Mucosa of gallbladder (tissue), 1 donor: ENCODE results near the gene ELFN2. TPM values are rescaled to one million over a fixed set of nuclear protein-coding genes. Genes with fewer than 3 reads are reported as not detected.

Experiments
- DNase-seq: peaks from one replicate; pipeline ENCODE4 v3.0.0-alpha.2; 2020; ENCODE audit warnings: low spot score
- total RNA-seq: library from RNA; stranded (reverse); gene quantifications from one replicate; pipeline ENCODE4 v1.2.1, GENCODE V29; 2021
- donor health status: DM: no; HTN: no; CAD: no.

Gene ELFN2
- total RNA-seq, 1 donor from 2014 or later: 31.2 TPM

- DNase-seq: no peak
Observed at GRCh38 chr22:37427711-37428635, 694 bp upstream of the ELFN2 start.

DNA sequence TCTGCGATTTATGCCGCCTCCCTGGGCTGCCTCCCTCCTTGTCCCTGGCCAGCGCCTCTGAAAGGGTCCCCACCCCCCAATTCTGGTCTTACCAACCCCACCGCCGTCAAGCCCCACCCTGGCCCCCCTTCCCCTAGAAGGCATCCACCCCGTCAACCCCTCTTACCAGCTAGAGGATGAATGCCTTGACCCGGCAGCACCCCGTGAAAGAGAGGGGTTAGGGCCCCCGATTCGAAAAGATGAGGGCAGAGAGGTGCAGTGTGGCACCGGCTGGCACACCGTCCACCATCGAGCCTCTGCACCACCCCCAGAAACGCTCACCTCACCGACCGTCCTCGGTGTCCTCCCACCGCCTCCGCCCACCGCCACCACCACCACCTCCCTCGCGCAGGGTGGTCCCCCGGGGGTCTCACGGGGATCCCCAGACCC lies 559 bp downstream of the ELFN2 start:
- DNase-seq: no peak

- no peak for DNase-seq
Observed at GRCh38 chr22:37425800-37426705, 1.2 kb downstream of the ELFN2 start.

DNA sequence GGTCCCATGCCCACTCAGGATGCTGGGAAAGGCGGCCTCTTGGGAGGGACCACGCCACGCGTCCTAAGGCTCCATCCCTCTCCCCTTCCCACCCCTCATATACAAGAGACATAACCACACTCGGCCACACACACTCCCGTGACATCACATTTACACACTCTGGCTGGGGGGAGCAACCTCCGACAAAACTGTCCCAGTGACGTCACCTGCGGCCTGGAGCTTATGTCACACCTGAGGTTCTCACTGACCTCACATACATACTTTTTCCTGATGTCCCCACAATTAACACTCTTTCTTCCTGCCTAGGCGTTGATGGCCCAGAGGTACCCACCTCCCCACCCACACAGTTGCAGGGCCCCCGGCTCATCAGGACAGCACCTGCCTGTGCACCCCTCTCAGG lies 1.9 kb downstream of the ELFN2 start:
- no peak for DNase-seq

GRCh38 chr22:37423283-37423682 lies 4.0 kb downstream of the ELFN2 start:
- no peak for DNase-seq

DNA sequence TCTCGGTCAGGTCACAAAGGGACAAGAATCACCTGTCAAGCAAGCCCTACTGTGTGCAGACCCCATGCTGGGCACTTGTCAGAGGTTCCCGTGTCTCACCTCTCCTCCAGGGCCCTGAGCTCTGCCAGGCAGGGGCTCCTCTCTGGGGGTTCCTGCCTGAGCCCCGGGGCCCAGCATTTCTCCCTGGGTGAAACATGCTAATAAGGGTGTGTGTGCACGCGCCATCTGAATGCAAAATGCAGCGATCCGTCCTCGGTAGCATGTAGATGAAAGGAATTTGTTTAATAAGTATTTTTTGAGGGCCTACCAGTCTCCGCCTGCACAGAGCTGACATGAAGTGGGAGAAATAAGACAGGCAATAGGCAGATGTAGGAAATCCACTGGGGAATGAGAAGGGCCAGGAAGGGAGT lies 5.8 kb downstream of the ELFN2 start:
- DNase-seq: no peak

GRCh38 chr22:37420686-37421467 lies 6.4 kb downstream of the ELFN2 start:
- DNase-seq: no peak

DNA sequence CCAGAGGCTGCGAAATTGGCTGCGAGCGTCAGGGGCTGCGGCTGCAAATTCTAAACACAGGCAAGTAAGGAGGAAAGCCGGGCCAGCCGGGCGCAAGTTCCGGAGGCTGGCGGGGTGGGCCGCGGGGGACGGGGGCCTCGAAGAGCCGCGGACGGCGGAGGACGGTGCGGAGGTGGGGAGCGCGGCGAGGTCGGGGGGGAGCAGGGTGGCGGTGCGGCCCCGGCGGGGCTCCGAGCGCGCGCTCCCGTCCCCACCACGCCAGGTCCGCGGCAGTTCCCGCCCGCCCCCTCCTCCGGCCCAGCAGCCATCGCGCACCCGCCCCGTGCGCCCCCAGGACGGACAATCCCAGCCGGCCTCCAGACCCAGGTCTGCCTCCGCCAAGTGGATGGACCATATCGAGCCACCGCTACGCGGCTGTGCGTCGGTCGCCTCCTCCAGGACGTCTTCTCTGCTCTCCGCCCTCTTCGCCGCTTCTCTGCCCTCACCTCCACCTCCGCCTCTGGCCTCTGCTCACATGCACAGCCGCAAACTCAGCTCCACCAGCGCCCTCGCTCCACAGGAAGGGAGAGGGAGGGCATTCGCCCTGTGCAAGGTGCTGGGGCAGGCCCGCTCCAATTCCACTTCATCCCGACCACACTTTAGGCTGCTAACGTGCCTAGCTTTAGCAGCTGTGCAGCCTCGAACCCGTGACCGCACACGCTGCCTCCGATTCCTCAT lies 7.2 kb downstream of the ELFN2 start:
- peak; percentile 20 for DNase-seq

GRCh38 chr22:37419370-37419968 lies 7.8 kb downstream of the ELFN2 start:
- no peak for DNase-seq

DNA sequence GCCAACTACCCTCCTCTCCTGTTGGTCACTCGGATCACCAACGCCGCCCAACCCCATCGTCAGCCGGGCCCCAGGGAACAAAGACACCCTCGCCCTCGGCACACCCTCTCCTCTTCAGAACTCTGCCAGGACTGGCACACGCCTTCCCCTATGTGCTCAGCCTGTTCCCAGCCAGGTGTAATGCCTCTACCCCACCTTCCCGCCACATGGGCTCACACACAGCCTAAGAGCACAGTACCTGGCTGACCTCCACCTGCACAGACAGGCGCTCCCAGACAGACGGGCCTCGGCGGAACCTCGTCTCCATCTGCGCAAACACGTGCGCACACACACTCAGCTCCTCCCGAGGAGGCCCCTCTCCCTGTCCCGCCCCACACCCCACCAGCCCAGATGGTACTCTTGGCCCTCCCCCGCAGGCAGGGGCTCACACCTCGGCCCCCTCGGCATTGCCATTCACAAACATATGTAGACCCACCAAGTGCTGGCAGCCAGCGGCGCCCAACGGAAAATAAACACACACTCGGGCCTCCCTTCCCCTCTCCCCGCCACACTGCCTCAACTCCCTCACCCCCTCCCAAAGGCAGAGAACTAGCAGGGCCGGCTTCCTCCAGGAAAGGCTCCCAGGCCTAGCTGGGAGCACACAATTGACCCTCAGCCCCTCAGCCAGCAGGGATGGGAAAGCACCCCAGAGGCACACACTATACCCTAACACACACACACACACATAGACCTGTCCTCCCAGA lies 8.5 kb downstream of the ELFN2 start:
- peak; percentile 17 for DNase-seq

GRCh38 chr22:37417677-37418348 lies 9.5 kb downstream of the ELFN2 start:
- no peak for DNase-seq

DNA sequence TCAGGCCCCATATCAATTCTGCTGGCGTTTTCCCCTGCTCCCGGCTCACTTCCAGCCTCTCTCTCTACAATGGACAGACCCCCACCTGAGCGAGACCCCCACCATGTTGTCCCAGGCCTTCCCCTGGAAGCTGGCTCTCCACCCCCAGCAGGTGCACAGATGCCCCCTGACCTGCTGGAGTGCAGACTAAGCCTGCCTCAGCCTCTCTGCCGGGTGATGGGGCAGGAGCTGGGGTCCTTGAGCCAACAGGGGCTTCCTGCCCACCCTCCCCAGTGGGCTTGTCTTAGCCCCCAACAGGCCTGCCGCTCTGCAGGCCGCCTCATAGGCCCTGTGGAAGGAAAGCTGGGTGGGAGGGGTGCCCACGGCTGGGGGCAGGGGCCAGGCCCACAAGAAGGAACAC lies 10.0 kb downstream of the ELFN2 start:
- DNase-seq: no peak

- DNase-seq: no peak
Observed at GRCh38 chr22:37416827-37417226, 10.5 kb downstream of the ELFN2 start.

GRCh38 chr22:37416389-37416788 lies 10.9 kb downstream of the ELFN2 start:
- no peak for DNase-seq

- DNase-seq: no peak
Observed at GRCh38 chr22:37415210-37415609, 12.1 kb downstream of the ELFN2 start.

DNA sequence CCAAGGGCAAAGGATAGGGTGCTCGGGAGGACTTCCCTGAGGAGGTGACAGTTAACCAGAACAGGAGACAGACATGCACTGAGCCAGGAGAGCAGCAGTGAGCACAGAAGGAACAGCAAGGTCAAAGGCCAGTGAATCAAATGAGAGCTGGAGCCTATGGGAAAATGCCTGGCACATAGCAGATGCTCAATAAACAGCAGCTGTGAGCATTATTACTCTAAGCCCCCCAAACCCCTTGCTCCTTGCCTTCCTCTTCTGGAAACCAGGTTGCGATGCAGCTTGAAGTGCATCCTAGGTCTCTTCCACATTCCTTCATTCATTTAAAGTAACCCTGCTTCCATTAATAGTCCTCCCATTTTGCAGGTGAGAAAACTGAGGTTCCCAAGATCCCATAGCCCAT lies 13.0 kb downstream of the ELFN2 start:
- no peak for DNase-seq

DNA sequence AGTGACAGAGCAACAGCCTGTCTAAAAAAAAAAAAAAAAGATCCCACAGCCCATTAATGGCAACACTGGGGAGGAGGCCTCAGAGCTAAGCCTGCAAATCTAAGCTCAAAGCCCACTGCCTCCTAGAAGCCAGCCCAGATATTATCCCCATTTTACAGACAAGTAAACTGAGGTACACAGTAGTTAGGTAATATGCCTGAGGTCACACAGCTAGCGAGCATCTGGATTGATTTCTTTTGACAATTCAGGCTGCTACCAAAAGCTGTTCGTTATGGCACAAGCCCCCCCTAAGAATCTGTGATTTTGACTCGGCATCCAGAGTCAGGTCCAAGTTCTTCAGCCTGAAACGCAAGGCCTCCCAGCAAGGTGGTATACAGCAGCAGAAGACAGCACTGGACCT lies 13.7 kb downstream of the ELFN2 start:
- no peak for DNase-seq

- no peak for DNase-seq
Observed at GRCh38 chr22:37412495-37413250, 14.6 kb downstream of the ELFN2 start.

DNA sequence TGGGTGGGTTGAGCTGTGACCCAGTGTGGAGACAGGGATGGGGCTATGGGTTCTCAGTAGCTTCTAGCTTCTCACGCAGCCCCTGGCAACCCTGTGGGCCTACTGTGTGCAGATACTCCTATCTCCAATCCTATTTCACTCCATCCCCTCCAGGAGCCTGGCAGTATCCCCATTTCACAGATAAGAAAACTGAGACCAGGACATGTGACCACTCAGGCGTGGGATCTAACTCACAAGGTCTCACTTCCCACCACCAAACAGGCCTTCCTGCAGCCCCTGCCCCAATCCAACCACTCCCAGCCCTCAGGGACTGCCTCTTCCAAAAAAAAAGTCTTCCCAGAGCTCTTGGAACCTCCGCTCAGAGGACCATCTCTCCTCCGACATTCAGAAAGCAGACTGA lies 15.6 kb downstream of the ELFN2 start:
- no peak for DNase-seq
